GM12865 (cell line): ENCODE data around the gene CHCHD6.

Source experiments
- DNase-seq: peaks from one replicate; pipeline ENCODE4 v3.0.0; 2010; ENCODE audit warnings: low read depth
- H3K4me3 ChIP-seq: 2 replicates; pipeline ENCODE4 v1.5.1; 2011; ENCODE audit warnings: mild to moderate bottlenecking, low read depth, low read length, control low read depth
- CTCF ChIP-seq: IDR thresholded peaks from 2 replicates; pipeline ENCODE4 v1.5.1; 2011; ENCODE audit warnings: low read length, control low read depth, low read depth, inconsistent platforms; ENCODE audit not compliant: insufficient read depth; ENCODE audit errors: missing control alignments

The CHCHD6 gene

GRCh38 chr3:126885425-126885824, 181.4 kb downstream of the CHCHD6 start:
- DNase-seq = no peak
- H3K4me3 ChIP-seq = no peak overlapping the region
- no peak for TF ChIP-seq CTCF

- no peak for DNase-seq
- no peak for TF ChIP-seq CTCF
- no peak overlapping the region for H3K4me3 ChIP-seq
These were observed 182.2 kb downstream of the CHCHD6 start for GRCh38 chr3:126886217-126886616.

GRCh38 chr3:126887686-126888085, 183.6 kb downstream of the CHCHD6 start:
- no peak for DNase-seq
- TF ChIP-seq CTCF = no peak
- H3K4me3 ChIP-seq = no peak overlapping the region

- no peak for DNase-seq
- H3K4me3 ChIP-seq = no peak overlapping the region
- TF ChIP-seq CTCF = no peak
These were observed 184.2 kb downstream of the CHCHD6 start for GRCh38 chr3:126888186-126888760.

- no peak for DNase-seq
- no peak for TF ChIP-seq CTCF
- no peak overlapping the region for H3K4me3 ChIP-seq
These were observed 185.5 kb downstream of the CHCHD6 start for GRCh38 chr3:126889276-126890201.

- DNase-seq = no peak
- no peak for TF ChIP-seq CTCF
- H3K4me3 ChIP-seq = no peak overlapping the region
These were observed 187.1 kb downstream of the CHCHD6 start for GRCh38 chr3:126891141-126891540.
